ENCODE results near the gene SRSF7. TPM values are rescaled to one million over a fixed set of nuclear protein-coding genes. Genes with fewer than 3 reads are reported as not detected.
"Not testable (repeated sequence)": the region's sequence is repeated elsewhere in the genome, so short reads cannot be mapped to it uniquely, and the experiment has no call there.

SRSF7 gene
- polyA plus RNA-seq, 3 donors = 46.1 to 168 (median 98.6) TPM

DNA sequence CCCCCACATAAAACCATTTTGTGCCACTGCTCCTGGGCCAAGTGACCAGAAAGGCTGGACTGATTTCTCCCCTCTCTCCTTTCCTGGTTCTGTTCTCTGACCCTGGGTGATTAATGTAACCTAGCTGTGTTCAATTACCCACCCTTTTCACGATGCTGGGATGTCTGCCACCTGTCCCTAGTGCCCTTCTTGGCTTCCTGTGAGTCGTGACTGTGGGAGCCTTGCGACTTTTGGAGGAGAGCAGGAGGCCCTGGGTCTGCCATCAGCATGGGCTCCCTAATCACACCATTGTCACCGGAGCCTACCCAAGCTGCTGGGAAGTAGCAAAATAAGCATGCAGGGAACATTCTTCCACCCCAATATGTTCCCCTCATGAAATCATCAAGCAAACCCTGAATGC is 38.3 kb downstream of the SRSF7 start:
- H3K27ac ChIP-seq (ENCODE audit: low read depth, low read length) = no peak overlapping the region
- WGBS, 3 donors = 72 to 80% (median 80%) methylated on average over 4 of the region's 4 CpGs

- no peak overlapping the region for H3K27ac ChIP-seq (ENCODE audit: low read depth, low read length)
- WGBS, 3 donors = 96 to 98% (median 98%) methylated on average over 7 of the region's 7 CpGs
Observed at GRCh38 chr2:38712413-38712812, 38.7 kb downstream of the SRSF7 start.

DNA sequence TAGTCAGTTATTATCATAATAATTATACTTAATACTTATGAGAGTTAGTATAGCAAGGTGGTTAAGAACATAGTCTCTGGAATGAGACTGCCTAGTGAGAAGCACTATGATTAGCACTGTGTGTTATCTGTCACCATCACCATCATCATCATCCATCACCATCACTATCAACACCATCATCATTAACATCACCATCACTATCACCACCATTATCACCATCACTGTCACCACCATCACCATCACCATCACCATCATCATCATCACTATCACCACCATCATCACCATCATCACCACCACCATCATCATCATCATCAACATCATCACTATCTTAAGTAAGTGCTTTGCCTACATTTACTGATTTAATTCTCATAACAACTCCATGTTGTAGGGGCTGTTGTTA is 39.6 kb downstream of the SRSF7 start:
- H3K27ac ChIP-seq (ENCODE audit: low read depth, low read length) = no peak overlapping the region

- WGBS, 3 donors = 70 to 78% (median 71%) methylated on average over 5 of the region's 5 CpGs
- no peak overlapping the region for H3K27ac ChIP-seq (ENCODE audit: low read depth, low read length)
Observed at GRCh38 chr2:38709567-38710194, 41.5 kb downstream of the SRSF7 start.

DNA sequence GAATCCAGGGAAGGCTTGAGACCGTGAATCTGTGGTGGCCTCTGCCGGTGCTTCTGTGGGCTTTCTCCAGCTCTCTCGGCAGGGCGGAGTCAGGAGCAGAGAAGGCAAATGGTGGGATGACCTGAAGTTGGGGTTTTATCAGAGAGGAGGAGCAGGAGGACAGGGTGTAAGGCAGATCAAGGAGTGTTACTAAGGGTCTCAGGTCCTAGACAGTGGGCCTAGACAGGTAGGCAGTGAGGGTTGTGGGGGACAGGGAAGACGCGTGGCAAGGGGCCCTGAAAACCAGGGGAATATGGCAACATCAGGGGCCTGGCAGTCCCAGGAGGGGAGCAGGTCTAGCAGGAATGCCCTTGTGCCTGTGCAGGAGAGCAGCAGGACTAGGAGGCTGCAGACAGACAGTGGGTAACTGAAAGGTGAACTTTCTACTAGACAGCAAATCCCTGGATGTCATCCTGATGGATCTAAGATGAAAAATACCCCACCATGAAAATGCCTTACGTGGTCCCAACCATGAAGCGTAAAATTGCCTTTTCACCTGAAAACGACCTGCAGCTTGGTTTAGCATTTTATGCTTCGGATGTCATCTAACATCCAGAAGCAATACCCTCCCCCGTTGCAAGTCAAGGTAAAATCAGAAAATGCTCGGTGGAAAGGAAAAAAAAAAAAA is 42.1 kb downstream of the SRSF7 start:
- WGBS, 3 donors = 83 to 89% (median 84%) methylated on average over 12 of the region's 12 CpGs
- no peak overlapping the region for H3K27ac ChIP-seq (ENCODE audit: low read depth, low read length)

- WGBS, 3 donors = 94 to 97% (median 94%) methylated on average over 9 of the region's 9 CpGs
Observed at GRCh38 chr2:38708491-38708890, 42.7 kb downstream of the SRSF7 start.

DNA sequence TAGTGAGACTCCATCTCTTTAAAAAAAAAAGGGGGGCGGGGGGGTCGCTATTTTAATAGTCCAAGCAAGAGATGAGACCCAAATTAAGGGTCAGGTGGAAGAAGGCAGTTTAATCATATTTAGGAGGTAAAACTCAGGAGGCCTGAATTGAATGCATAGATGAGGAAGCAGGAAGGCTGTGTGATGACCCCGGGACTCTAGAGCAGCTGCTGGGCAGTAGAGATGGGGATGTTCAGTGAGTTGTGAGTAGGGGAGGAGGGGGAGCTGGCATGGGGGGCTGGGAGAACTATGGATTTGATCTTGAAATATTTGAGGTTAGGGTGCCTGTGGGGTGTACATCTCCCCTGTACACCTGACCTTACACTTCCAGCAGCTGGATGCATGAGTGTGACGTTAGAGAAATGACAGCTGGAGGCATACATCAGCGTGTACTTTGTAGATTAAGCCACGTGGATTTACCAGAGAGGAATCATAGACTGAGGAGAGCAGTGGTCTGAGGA is 44.3 kb downstream of the SRSF7 start:
- H3K27ac ChIP-seq (ENCODE audit: low read depth, low read length) = no peak overlapping the region
- WGBS, 3 donors = 69 to 86% (median 84%) methylated on average over 6 of the region's 6 CpGs

More at GRCh38 chr2:38708491-38708890, 42.7 kb downstream of the SRSF7 start:
- not testable (repeated sequence) for H3K27ac ChIP-seq (ENCODE audit: low read depth, low read length)

- no peak overlapping the region for H3K27ac ChIP-seq (ENCODE audit: low read depth, low read length)
- 46 to 95% (median 92%) methylated on average over 2 of the region's 2 CpGs for WGBS, 3 donors
Observed at GRCh38 chr2:38704664-38705063, 46.5 kb downstream of the SRSF7 start.

- not testable (repeated sequence) for H3K27ac ChIP-seq (ENCODE audit: low read depth, low read length)
- 96 to 99% (median 98%) methylated on average over 5 of the region's 5 CpGs for WGBS, 3 donors
Observed at GRCh38 chr2:38703336-38703735, 47.8 kb downstream of the SRSF7 start.

GRCh38 chr2:38702413-38702812 is 48.7 kb downstream of the SRSF7 start:
- no peak overlapping the region for H3K27ac ChIP-seq (ENCODE audit: low read depth, low read length)
- WGBS, 3 donors = 61 to 74% (median 73%) methylated on average over 1 of the region's 1 CpG

DNA sequence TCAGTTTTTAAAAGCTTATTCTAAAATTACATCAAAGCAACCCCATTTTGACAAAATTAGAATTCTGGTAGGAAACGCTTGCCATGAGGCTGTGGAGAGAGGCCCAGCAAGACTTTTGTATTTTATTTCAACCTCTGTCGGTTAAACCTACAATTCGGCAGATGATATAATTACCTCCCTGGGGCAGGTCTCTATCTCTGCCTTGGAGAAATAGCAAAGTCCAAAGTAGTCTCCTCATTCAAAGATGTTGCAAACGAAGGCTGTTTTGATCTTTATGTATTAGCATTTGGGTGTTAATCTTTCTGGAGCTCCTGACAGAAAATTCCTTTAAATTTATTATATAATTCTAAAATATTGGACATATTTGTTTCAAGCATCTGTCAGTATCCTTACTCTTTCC is 49.6 kb downstream of the SRSF7 start:
- WGBS, 3 donors = 88 to 95% (median 92%) methylated on average over 4 of the region's 4 CpGs
- no peak overlapping the region for H3K27ac ChIP-seq (ENCODE audit: low read depth, low read length)

GRCh38 chr2:38700881-38701458 is 50.2 kb downstream of the SRSF7 start:
- no peak overlapping the region for H3K27ac ChIP-seq (ENCODE audit: low read depth, low read length)

GRCh38 chr2:38700113-38700785 is 50.9 kb downstream of the SRSF7 start:
- WGBS, 3 donors = 60 to 92% (median 87%) methylated on average over 9 of the region's 9 CpGs
- no peak overlapping the region for H3K27ac ChIP-seq (ENCODE audit: low read depth, low read length)

- no peak overlapping the region for H3K27ac ChIP-seq (ENCODE audit: low read depth, low read length)
- 91 to 96% (median 94%) methylated on average over 5 of the region's 5 CpGs for WGBS, 3 donors
Observed at GRCh38 chr2:38698467-38699003, 52.6 kb downstream of the SRSF7 start.

DNA sequence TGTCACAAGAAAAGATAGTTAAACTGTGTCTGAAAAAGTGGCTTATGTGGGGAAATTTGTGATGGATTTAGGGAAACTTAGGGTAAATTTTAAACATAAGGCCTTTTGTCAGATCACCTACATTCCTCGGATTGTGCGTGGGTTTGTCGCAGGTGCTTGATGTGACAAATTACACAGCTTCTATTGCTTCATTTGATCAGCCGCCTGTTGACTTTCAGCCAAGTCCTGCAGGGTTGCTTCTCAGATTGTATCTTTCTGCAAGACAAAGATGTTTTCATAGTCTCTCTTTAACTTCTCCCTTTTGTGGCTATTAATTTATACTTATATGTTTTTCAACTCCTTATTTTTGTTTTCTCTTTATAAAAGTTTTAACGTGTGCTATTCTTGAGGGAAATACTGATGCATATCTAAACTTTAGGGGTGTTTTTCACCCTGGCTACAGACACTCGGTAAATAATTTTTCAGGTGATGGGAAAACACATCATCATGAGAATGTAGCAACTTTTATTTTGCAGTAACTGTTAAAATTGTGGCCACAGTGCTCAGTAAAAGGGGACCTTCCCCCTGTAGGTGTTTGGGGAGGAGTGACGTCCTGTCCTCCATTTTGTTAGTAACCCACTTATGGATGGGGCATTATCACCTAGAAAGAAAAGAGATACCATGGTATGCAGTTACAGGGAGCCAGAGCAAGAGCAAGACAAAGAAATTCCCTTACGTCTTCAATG is 53.9 kb downstream of the SRSF7 start:
- H3K27ac ChIP-seq (ENCODE audit: low read depth, low read length) = no peak overlapping the region
- 45 to 73% (median 72%) methylated on average over 8 of the region's 8 CpGs for WGBS, 3 donors
